ENCODE results near the gene TRMT1L. TPM values are rescaled to one million over a fixed set of nuclear protein-coding genes. Genes with fewer than 3 reads are reported as not detected.
A peak's percentile ranks its signal among the peaks of the same experiment; 100 is the strongest.
"Not testable (repeated sequence)": the region's sequence is repeated elsewhere in the genome, so short reads cannot be mapped to it uniquely, and the experiment has no call there.

Gene TRMT1L
- 10 to 100 TPM; 13.5 to 30.2 (median 18.0) TPM for total RNA-seq

GRCh38 chr1:185156854-185157598 is at the start of gene TRMT1L, which contains the start of gene SWT1:
Gene TRMT1L (minus strand): TSS chr1:185156953. CDS start chr1:185156712, 241 bp downstream.
Gene SWT1 (plus strand): TSS chr1:185157167. CDS start chr1:185160842, 3,675 bp downstream.
- Histone ChIP-seq H3K27me3 (no peaks in the 10 kb centered on the region), H3K36me3 (peaks cover 0 to 11% (median 0%) of the 10 kb centered on the region in 3 donors), H3K27ac (peak within 1 kb of the TSS; percentile 96 to 99 (median 98)), H3K4me1 (peaks cover 0 to 50% (median 29%) of the 10 kb centered on the region in 4 donors), H3K4me3 (peak within 1 kb of the TSS; percentile 77 to 97 (median 87)), H3K9me3 (no peaks in the 10 kb centered on the region)
- peak in 1 of 5 experiments; percentile 21 for TF ChIP-seq CTCF (IDR thresholded peaks at IDR 0.05)
- peak; percentile 99 for TF ChIP-seq POLR2A (IDR thresholded peaks at IDR 0.05)
- TF ChIP-seq EP300 (IDR thresholded peaks at IDR 0.05) = peak; percentile 74 to 100
- WGBS, 2 donors = 0% methylated on average over 38 to 49 of the region's 63 CpGs
- peak; percentile 100 for DNase-seq (ENCODE audit: low spot score in 2 of 2)

- Histone ChIP-seq H3K9me3 (peaks cover 0 to 15% (median 6%) of the 10 kb centered on the region in 4 donors), H3K27ac (no peak overlapping the region), H3K27me3 (no peaks in the 10 kb centered on the region), H3K4me1 (no peaks in the 10 kb centered on the region), H3K36me3 (peaks cover 0 to 68% (median 0%) of the 10 kb centered on the region in 3 donors), H3K4me3 (no peak overlapping the region)
- TF ChIP-seq CTCF (IDR thresholded peaks at IDR 0.05) (no peak), POLR2A (IDR thresholded peaks at IDR 0.05) (no peak), EP300 (IDR thresholded peaks at IDR 0.05) (no peak)
- 91 to 95% methylated on average over 5 to 7 of the region's 8 CpGs for WGBS, 2 donors
- DNase-seq (ENCODE audit: low spot score in 2 of 2) = no peak
Measured at GRCh38 chr1:185200889-185201288, 44.1 kb upstream of the TRMT1L start.

GRCh38 chr1:185198712-185199111 is 42.0 kb upstream of the TRMT1L start:
- H3K4me3 ChIP-seq; H3K4me1 ChIP-seq; H3K27ac ChIP-seq; DNase-seq (ENCODE audit: low spot score in 2 of 2); H3K27me3 ChIP-seq: not testable (repeated sequence)
- Histone ChIP-seq H3K36me3 (peaks cover 0 to 72% (median 0%) of the 10 kb centered on the region in 3 donors), H3K9me3 (peaks cover 0 to 15% (median 6%) of the 10 kb centered on the region in 4 donors)
- 95 to 98% methylated on average over 4 of the region's 4 CpGs for WGBS, 2 donors

- no peaks in the 10 kb centered on the region for H3K4me1 ChIP-seq
- no peak overlapping the region for H3K27ac ChIP-seq
- peaks cover 0 to 15% (median 6%) of the 10 kb centered on the region in 4 donors for H3K9me3 ChIP-seq
- WGBS, 2 donors = 46 to 51% methylated on average over 1 of the region's 1 CpG
- H3K27me3 ChIP-seq = no peaks in the 10 kb centered on the region
- peaks cover 0 to 74% (median 0%) of the 10 kb centered on the region in 3 donors for H3K36me3 ChIP-seq
- H3K4me3 ChIP-seq = no peak overlapping the region
- DNase-seq (ENCODE audit: low spot score in 2 of 2) = no peak
- TF ChIP-seq EP300 (IDR thresholded peaks at IDR 0.05) (no peak), CTCF (IDR thresholded peaks at IDR 0.05) (no peak), POLR2A (IDR thresholded peaks at IDR 0.05) (no peak)
Measured at GRCh38 chr1:185193756-185194155, 37.0 kb upstream of the TRMT1L start.

- 19 to 21% methylated on average over 5 of the region's 5 CpGs for WGBS, 2 donors
- no peak overlapping the region for H3K4me3 ChIP-seq
- no peaks in the 10 kb centered on the region for H3K9me3 ChIP-seq
- no peaks in the 10 kb centered on the region for H3K27me3 ChIP-seq
- peak; percentile 44 to 64 (median 58) for TF ChIP-seq CTCF (IDR thresholded peaks at IDR 0.05)
- TF ChIP-seq POLR2A (IDR thresholded peaks at IDR 0.05) = no peak
- TF ChIP-seq EP300 (IDR thresholded peaks at IDR 0.05) = no peak
- peaks cover 0 to 25% (median 0%) of the 10 kb centered on the region in 3 donors for H3K36me3 ChIP-seq
- H3K27ac ChIP-seq = peak overlapping the region in 1 of 4 donors; percentile 16
- peak in 1 of 2 donors; percentile 54 for DNase-seq (ENCODE audit: low spot score in 2 of 2)
- H3K4me1 ChIP-seq = peaks cover 0 to 6% (median 0%) of the 10 kb centered on the region in 4 donors
Measured at GRCh38 chr1:185170291-185170848, 13.6 kb upstream of the TRMT1L start.
